Measurements from ENCODE around the gene SLC7A5. TPM values are rescaled to one million over a fixed set of nuclear protein-coding genes. Genes with fewer than 3 reads are reported as not detected.

Gene SLC7A5
- total and polyA plus RNA-seq, 2 of the 13 experiments (the other 11 are each of a cell fraction or from before 2014, with no cell fraction given): 79.6 to 155 TPM

DNA sequence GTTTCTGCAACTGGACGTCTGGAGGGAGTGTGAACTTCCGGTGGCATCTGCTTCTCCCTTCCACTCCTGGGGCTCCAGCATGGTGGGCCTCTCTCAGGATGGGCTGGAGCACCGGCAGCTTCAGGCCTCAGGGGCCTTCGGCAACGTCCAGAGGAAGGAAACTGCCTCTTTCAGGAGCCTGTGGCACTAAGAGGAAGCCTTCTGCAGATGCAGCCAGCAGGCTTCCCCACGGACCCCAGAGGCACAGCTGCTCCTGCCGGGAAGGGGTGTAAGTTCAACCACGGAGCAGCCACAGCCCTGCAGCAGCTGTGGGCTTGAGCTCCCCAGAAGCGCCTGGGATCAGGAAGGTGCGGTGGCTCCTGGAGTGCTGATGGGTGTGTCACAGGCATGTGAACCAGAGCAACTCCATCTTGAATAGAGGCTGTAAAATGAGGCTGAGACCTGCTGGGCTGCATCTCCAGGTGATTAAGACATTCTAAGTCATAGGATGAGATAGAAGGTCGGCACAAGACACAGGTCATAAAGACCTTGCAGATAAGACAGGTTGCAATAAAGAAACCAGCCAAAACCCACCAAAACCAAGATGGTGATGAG is 52.7 kb downstream of the SLC7A5 start (continued):
- TF ChIP-seq NFKB2 (CRISPR knock-in tag; IDR thresholded peaks at IDR 0.05; ENCODE audit: borderline replicate concordance) (no peak), ZNF781 (CRISPR knock-in tag; IDR thresholded peaks at IDR 0.05; ENCODE audit: borderline replicate concordance, not compliant biosample characterization) (no peak)

DNA sequence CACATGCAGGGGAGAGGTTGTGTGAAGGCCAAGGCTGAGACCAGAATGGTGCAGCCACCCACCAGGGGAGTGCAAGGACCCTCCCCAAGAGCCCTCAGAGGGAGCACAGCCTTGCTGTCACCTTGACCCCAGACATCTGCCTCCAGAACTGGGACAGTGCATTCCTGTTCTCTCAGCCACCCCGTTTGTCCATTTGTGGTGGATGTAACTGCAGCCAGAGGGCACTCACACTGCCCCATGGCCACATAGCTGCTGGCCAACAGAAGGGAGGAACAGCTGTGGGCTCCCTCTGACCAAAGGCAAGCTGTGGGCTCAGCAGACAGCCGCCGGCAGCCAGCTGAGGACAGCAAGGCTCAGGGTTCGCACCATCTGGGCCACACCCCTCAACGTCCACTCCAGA is 53.7 kb downstream of the SLC7A5 start:
- POLR2A ChIA-PET: interaction anchor here (0.6 to 1.8 kb wide), 10 partner anchors 9 to 55 kb away, joined by 3 to 27 read pairs (median 4); no protein-coding TSS in a partner anchor
- H3K36me3 ChIP-seq (replicated peaks in 1 of 2; ENCODE audit: control insufficient read depth in 1 of 2, insufficient read depth in 2 of 2, low read length in 2 of 2): no peaks in the 10 kb centered on the region
- peak; percentile 67 for DNase-seq (ENCODE audit: low spot score)
- TF ChIP-seq, protein P1, sequence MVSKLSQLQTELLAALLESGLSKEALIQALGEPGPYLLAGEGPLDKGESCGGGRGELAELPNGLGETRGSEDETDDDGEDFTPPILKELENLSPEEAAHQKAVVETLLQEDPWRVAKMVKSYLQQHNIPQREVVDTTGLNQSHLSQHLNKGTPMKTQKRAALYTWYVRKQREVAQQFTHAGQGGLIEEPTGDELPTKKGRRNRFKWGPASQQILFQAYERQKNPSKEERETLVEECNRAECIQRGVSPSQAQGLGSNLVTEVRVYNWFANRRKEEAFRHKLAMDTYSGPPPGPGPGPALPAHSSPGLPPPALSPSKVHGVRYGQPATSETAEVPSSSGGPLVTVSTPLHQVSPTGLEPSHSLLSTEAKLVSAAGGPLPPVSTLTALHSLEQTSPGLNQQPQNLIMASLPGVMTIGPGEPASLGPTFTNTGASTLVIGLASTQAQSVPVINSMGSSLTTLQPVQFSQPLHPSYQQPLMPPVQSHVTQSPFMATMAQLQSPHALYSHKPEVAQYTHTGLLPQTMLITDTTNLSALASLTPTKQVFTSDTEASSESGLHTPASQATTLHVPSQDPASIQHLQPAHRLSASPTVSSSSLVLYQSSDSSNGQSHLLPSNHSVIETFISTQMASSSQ (IDR thresholded peaks at IDR 0.05; ENCODE audit: low read depth): no peak
- TF ChIP-seq, protein P1 (CRISPR knock-in tag; IDR thresholded peaks at IDR 0.05; ENCODE audit: borderline replicate concordance): no peak
- no peak for TF ChIP-seq FOXK1 (CRISPR knock-in tag; IDR thresholded peaks at IDR 0.05; ENCODE audit: borderline replicate concordance, low read depth)
- no peak for TF ChIP-seq NBN (conservative IDR thresholded peaks at IDR 0.05)
- TF ChIP-seq, protein P2, sequence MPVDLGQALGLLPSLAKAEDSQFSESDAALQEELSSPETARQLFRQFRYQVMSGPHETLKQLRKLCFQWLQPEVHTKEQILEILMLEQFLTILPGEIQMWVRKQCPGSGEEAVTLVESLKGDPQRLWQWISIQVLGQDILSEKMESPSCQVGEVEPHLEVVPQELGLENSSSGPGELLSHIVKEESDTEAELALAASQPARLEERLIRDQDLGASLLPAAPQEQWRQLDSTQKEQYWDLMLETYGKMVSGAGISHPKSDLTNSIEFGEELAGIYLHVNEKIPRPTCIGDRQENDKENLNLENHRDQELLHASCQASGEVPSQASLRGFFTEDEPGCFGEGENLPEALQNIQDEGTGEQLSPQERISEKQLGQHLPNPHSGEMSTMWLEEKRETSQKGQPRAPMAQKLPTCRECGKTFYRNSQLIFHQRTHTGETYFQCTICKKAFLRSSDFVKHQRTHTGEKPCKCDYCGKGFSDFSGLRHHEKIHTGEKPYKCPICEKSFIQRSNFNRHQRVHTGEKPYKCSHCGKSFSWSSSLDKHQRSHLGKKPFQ (CRISPR knock-in tag; IDR thresholded peaks at IDR 0.05; ENCODE audit: insufficient replicate concordance): no peak
- TF ChIP-seq KAT2B (IDR thresholded peaks at IDR 0.05; ENCODE audit: borderline replicate concordance, low read depth, low read length): no peak
- no peak for TF ChIP-seq ZNF703 (CRISPR knock-in tag; IDR thresholded peaks at IDR 0.05; ENCODE audit: borderline replicate concordance)
- TF ChIP-seq KMT2A (CRISPR knock-in tag; IDR thresholded peaks at IDR 0.05): no peak
- 0 out of 2 replicates have a peak, but pooled peaks have one; percentile 63 for TF ChIP-seq ZNF333 (CRISPR knock-in tag; IDR thresholded peaks at IDR 0.05; ENCODE audit: borderline replicate concordance)
- no peak for TF ChIP-seq ZNF557 (CRISPR knock-in tag; IDR thresholded peaks at IDR 0.05)
- TF ChIP-seq ZNF749 (CRISPR knock-in tag; IDR thresholded peaks at IDR 0.05; ENCODE audit: borderline replicate concordance): no peak

More for the DNA sequence above, 53.7 kb downstream of the SLC7A5 start:
- BruUV-seq (replicated peaks): no TSS peak
- ATAC-seq: peak; percentile 85
- H3K4me1 ChIP-seq (ENCODE audit: insufficient read depth, low read length): peaks cover 55% of the 10 kb centered on the region
- H3K27ac ChIP-seq (ENCODE audit: extremely low read length, insufficient read depth, low read length): no peak overlapping the region
- no peak overlapping the region for H2AFZ ChIP-seq (ENCODE audit: low read length)
- H3K4me3 ChIP-seq (replicated peaks in 1 of 3; ENCODE audit: insufficient read depth in 1 of 3, low read depth in 2 of 3, low read length in 3 of 3): peak overlapping the region in 1 of 3 experiments; percentile 1; a peak in 1 of 6 replicates
- peak overlapping the region; percentile 27 for H3K4me2 ChIP-seq (ENCODE audit: low read depth, low read length)
- CTCF ChIA-PET (ENCODE audit: low intra/inter-chr PET ratio, low total read pairs): interaction anchor here (0.6 to 1.4 kb wide), 3 partner anchors 35 to 56 kb away, joined by 3 to 7 read pairs (median 3); no protein-coding TSS in a partner anchor
- no peaks in the 10 kb centered on the region for H4K20me1 ChIP-seq (ENCODE audit: insufficient read depth, low read length)
- H3K9me3 ChIP-seq (ENCODE audit: low read length): peaks cover 10% of the 10 kb centered on the region
- peak; percentile 56 for FAIRE-seq
- in situ Hi-C loops (cut with HindIII; ENCODE audit: extremely low pct_ligation_motif_present, low pct_unique_long_range_greater_than_20kb) (no loop called here), intact Hi-C loops (cut with micrococcal nuclease; ENCODE audit: unreplicated experiment) (loop anchor here (2.0 kb wide), 2 partner anchors 33 to 55 kb away; no protein-coding TSS in a partner anchor)
- peaks cover 6 to 24% of the 10 kb centered on the region in 2 experiments; a peak in 2 of 5 replicates for H3K27me3 ChIP-seq (ENCODE audit: control insufficient read depth in 1 of 2, insufficient read depth in 2 of 2, low read length in 2 of 2)
- H3K79me2 ChIP-seq (ENCODE audit: insufficient read depth, low read length): no peaks in the 10 kb centered on the region
- H3K9ac ChIP-seq (ENCODE audit: insufficient read depth, low read depth, low read length): no peak overlapping the region; the same call in 1 of the 2 replicates
- 2% methylated on average over 4 of the region's 5 CpGs for WGBS (ENCODE audit: low lambda C conversion rate)
